Karpas-422 (cell line): Measurements from ENCODE around the gene CDYL2. TPM values are rescaled to one million over a fixed set of nuclear protein-coding genes. Genes with fewer than 3 reads are reported as not detected.

Experiments
- DNase-seq: peaks from one replicate; pipeline ENCODE4 v3.0.0-alpha.2; 2015
- H2AFZ ChIP-seq: fragments of 200-600 bp; sonication (generic); 2 replicates; pipeline ENCODE4 v1.6.1; 2014; ENCODE audit warnings: antibody characterized with exemption, low read length, mixed read lengths
- H3K27ac ChIP-seq: fragments of 200-600 bp; sonication (generic); 2 replicates; pipeline ENCODE4 v1.5.1; 2014; ENCODE audit warnings: mild to moderate bottlenecking, low read length, moderate library complexity
- H3K27me3 ChIP-seq: fragments of 200-600 bp; sonication (generic); 2 replicates; pipeline ENCODE4 v1.6.1; 2014; ENCODE audit warnings: low read length, mixed read lengths
- H3K36me3 ChIP-seq: fragments of 200-600 bp; sonication (generic); 2 replicates; pipeline ENCODE4 v1.6.1; 2014; ENCODE audit warnings: low read length, mixed read lengths; ENCODE audit not compliant: insufficient read depth
- H3K4me1 ChIP-seq: fragments of 200-600 bp; sonication (generic); 2 replicates; pipeline ENCODE4 v1.6.1; 2014; ENCODE audit warnings: mild to moderate bottlenecking, low read length, mixed read lengths
- H3K4me2 ChIP-seq: fragments of 200-600 bp; sonication (generic); 2 replicates; pipeline ENCODE4 v1.6.1; 2014; ENCODE audit warnings: low read length, low read depth, mild to moderate bottlenecking; ENCODE audit not compliant: poor library complexity, severe bottlenecking
- H3K4me3 ChIP-seq: fragments of 200-600 bp; sonication (generic); 2 replicates; pipeline ENCODE4 v1.5.1; 2014; ENCODE audit warnings: mild to moderate bottlenecking, antibody characterized with exemption, low read length, mixed read lengths
- H3K79me2 ChIP-seq: fragments of 200-600 bp; sonication (generic); 2 replicates; pipeline ENCODE4 v1.6.1; 2014; ENCODE audit warnings: mild to moderate bottlenecking, low read length, mixed read lengths
- H3K9ac ChIP-seq: fragments of 200-600 bp; sonication (generic); 2 replicates; pipeline ENCODE4 v1.6.0; 2014; ENCODE audit warnings: low read length
- H3K9me2 ChIP-seq: fragments of 200-600 bp; sonication (generic), shearing (Covaris generic); replicated peaks from 2 replicates; pipeline ENCODE4 v1.6.0; 2014; ENCODE audit warnings: mild to moderate bottlenecking, low read length, moderate library complexity; ENCODE audit not compliant: insufficient read depth
- H3K9me3 ChIP-seq: fragments of 300-700, 200-600 bp; sonication (generic); 2 replicates; pipeline ENCODE4 v1.6.1; 2014; ENCODE audit warnings: low read length, mixed read lengths
- H4K20me1 ChIP-seq: fragments of 200-600 bp; sonication (generic); 2 replicates; pipeline ENCODE4 v1.6.1; 2014; ENCODE audit warnings: mild to moderate bottlenecking, antibody characterized with exemption, low read length, low read depth; ENCODE audit not compliant: insufficient read depth
- total RNA-seq: library from RNA; depleted of rRNA; stranded (reverse); fragments of >200 nt; shearing (Covaris generic); gene quantifications from 2 replicates; pipeline ENCODE4 v1.2.3, GENCODE V29; 2014; ENCODE audit warnings: low replicate concordance; rRNA removed

The CDYL2 gene
- total RNA-seq, 1 experiment from 2014 or later, result not detected

GRCh38 chr16:80564394-80564793 lies 240.0 kb downstream of the CDYL2 start:
- H3K4me3 ChIP-seq, result no peak overlapping the region
- H3K27me3 ChIP-seq, result no peaks in the 10 kb centered on the region
- DNase-seq, result no peak
- no peaks in the 10 kb centered on the region for H3K9me2 ChIP-seq
- no peaks in the 10 kb centered on the region for H3K79me2 ChIP-seq
- H3K36me3 ChIP-seq, result no peaks in the 10 kb centered on the region
- H3K4me2 ChIP-seq, result no peak overlapping the region
- no peak overlapping the region for H3K27ac ChIP-seq
- no peaks in the 10 kb centered on the region for H3K9me3 ChIP-seq
- no peaks in the 10 kb centered on the region for H4K20me1 ChIP-seq
- H3K9ac ChIP-seq, result no peak overlapping the region
- no peaks in the 10 kb centered on the region for H3K4me1 ChIP-seq
- no peak overlapping the region for H2AFZ ChIP-seq

GRCh38 chr16:80563066-80563465 lies 241.3 kb downstream of the CDYL2 start:
- H3K9me2 ChIP-seq, result no peaks in the 10 kb centered on the region
- H2AFZ ChIP-seq, result no peak overlapping the region
- no peaks in the 10 kb centered on the region for H3K27me3 ChIP-seq
- no peaks in the 10 kb centered on the region for H4K20me1 ChIP-seq
- H3K4me2 ChIP-seq, result no peak overlapping the region
- no peaks in the 10 kb centered on the region for H3K9me3 ChIP-seq
- H3K79me2 ChIP-seq, result no peaks in the 10 kb centered on the region
- H3K27ac ChIP-seq, result no peak overlapping the region
- H3K36me3 ChIP-seq, result no peaks in the 10 kb centered on the region
- H3K4me3 ChIP-seq, result no peak overlapping the region
- H3K9ac ChIP-seq, result no peak overlapping the region
- no peaks in the 10 kb centered on the region for H3K4me1 ChIP-seq
- no peak for DNase-seq

- Histone ChIP-seq H3K27me3 (no peaks in the 10 kb centered on the region), H3K36me3 (no peaks in the 10 kb centered on the region), H3K27ac (no peak overlapping the region), H3K9me3 (no peaks in the 10 kb centered on the region), H2AFZ (no peak overlapping the region), H3K9me2 (no peaks in the 10 kb centered on the region), H3K4me1 (no peaks in the 10 kb centered on the region), H3K9ac (no peak overlapping the region), H4K20me1 (no peaks in the 10 kb centered on the region), H3K79me2 (no peaks in the 10 kb centered on the region), H3K4me3 (no peak overlapping the region), H3K4me2 (no peak overlapping the region)
- DNase-seq, result no peak
Measured at GRCh38 chr16:80559369-80559768, 245.0 kb downstream of the CDYL2 start.

GRCh38 chr16:80557037-80557436 lies 247.4 kb downstream of the CDYL2 start:
- no peak overlapping the region for H2AFZ ChIP-seq
- H3K9ac ChIP-seq, result no peak overlapping the region
- no peaks in the 10 kb centered on the region for H3K36me3 ChIP-seq
- no peaks in the 10 kb centered on the region for H3K4me1 ChIP-seq
- no peaks in the 10 kb centered on the region for H3K27me3 ChIP-seq
- no peaks in the 10 kb centered on the region for H3K79me2 ChIP-seq
- no peaks in the 10 kb centered on the region for H3K9me3 ChIP-seq
- no peak overlapping the region for H3K4me2 ChIP-seq
- no peak for DNase-seq
- H3K9me2 ChIP-seq, result no peaks in the 10 kb centered on the region
- H4K20me1 ChIP-seq, result no peaks in the 10 kb centered on the region
- no peak overlapping the region for H3K27ac ChIP-seq
- H3K4me3 ChIP-seq, result no peak overlapping the region

GRCh38 chr16:80556481-80556880 lies 247.9 kb downstream of the CDYL2 start:
- Histone ChIP-seq H3K9me2 (no peaks in the 10 kb centered on the region), H4K20me1 (no peaks in the 10 kb centered on the region), H3K4me2 (no peak overlapping the region), H3K4me1 (no peaks in the 10 kb centered on the region), H3K27me3 (no peaks in the 10 kb centered on the region), H3K9ac (no peak overlapping the region), H3K36me3 (no peaks in the 10 kb centered on the region), H3K79me2 (no peaks in the 10 kb centered on the region), H3K9me3 (no peaks in the 10 kb centered on the region), H3K4me3 (no peak overlapping the region), H2AFZ (no peak overlapping the region), H3K27ac (no peak overlapping the region)
- DNase-seq, result no peak

GRCh38 chr16:80554033-80554432 lies 250.4 kb downstream of the CDYL2 start:
- Histone ChIP-seq H3K79me2 (no peaks in the 10 kb centered on the region), H3K27ac (no peak overlapping the region), H3K9me3 (no peaks in the 10 kb centered on the region), H3K4me3 (no peak overlapping the region), H3K9me2 (no peaks in the 10 kb centered on the region), H3K4me1 (no peaks in the 10 kb centered on the region), H3K9ac (no peak overlapping the region), H2AFZ (no peak overlapping the region), H4K20me1 (no peaks in the 10 kb centered on the region), H3K36me3 (no peaks in the 10 kb centered on the region), H3K27me3 (no peaks in the 10 kb centered on the region), H3K4me2 (no peak overlapping the region)
- DNase-seq, result no peak

GRCh38 chr16:80552277-80552676 lies 252.1 kb downstream of the CDYL2 start:
- H3K9me2 ChIP-seq, result no peaks in the 10 kb centered on the region
- H3K27me3 ChIP-seq, result no peaks in the 10 kb centered on the region
- no peaks in the 10 kb centered on the region for H3K9me3 ChIP-seq
- no peaks in the 10 kb centered on the region for H3K4me1 ChIP-seq
- H4K20me1 ChIP-seq, result no peaks in the 10 kb centered on the region
- no peak for DNase-seq
- no peak overlapping the region for H3K4me2 ChIP-seq
- no peak overlapping the region for H3K9ac ChIP-seq
- no peak overlapping the region for H3K4me3 ChIP-seq
- no peaks in the 10 kb centered on the region for H3K79me2 ChIP-seq
- no peak overlapping the region for H3K27ac ChIP-seq
- H3K36me3 ChIP-seq, result no peaks in the 10 kb centered on the region
- no peak overlapping the region for H2AFZ ChIP-seq

Other genes starting within 250 kb of the CDYL2 start
- gene CMC2, start 202.3 kb upstream of the CDYL2 start, total RNA-seq, result 38.5 and 38.9 TPM in 2 replicates
- gene CENPN, start 202.6 kb upstream of the CDYL2 start, total RNA-seq, result 24.4 and 80.4 TPM in 2 replicates
- gene ATMIN, start 231.2 kb upstream of the CDYL2 start, total RNA-seq, result 25.0 and 62.1 TPM in 2 replicates